ENCODE data around the gene PTPN3. TPM values are rescaled to one million over a fixed set of nuclear protein-coding genes. Genes with fewer than 3 reads are reported as not detected.

The PTPN3 gene
- total and polyA plus RNA-seq, 2 donors from 2014 or later = 33.7 to 40.6 TPM

DNA sequence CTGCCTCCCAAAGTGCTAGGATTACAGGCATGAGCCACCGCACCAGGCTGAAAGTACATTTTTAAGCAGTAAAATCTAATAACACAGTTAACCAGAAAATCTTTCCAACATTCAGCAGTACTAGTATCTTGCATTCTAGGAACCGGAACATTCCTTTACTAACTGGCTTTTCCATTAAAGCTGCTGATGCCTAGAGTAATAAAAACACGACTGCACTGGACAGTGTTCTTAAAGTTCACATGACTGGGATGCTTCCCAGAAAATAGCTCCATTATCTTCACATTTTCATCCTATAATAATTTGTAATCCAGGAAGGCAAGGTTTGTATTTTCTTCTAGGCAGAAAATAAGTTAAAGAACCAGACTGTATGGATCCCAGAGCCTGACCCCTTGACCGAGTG lies 9.8 kb downstream of the PTPN3 start:
- Histone ChIP-seq H3K36me3 (ENCODE audit: control insufficient read depth in 2 of 3, insufficient read depth in 3 of 3, low read length in 3 of 3) (no peaks in the 10 kb centered on the region), H3K9ac (ENCODE audit: low read length in 3 of 3) (no peak overlapping the region), H3K27me3 (ENCODE audit: control insufficient read depth, insufficient read depth, low read length) (no peaks in the 10 kb centered on the region), H3K9me3 (ENCODE audit: control insufficient read depth in 2 of 3, insufficient read depth in 1 of 3, low read length in 3 of 3) (no peaks in the 10 kb centered on the region), H3K4me1 (ENCODE audit: control insufficient read depth in 2 of 3, insufficient read depth in 2 of 3, low read depth in 1 of 3, low read length in 3 of 3) (peaks cover 0 to 20% (median 15%) of the 10 kb centered on the region in 3 donors), H3K4me3 (ENCODE audit: low read length in 3 of 3) (no peak overlapping the region), H3K27ac (ENCODE audit: low read depth in 2 of 2, low read length in 2 of 2) (no peak overlapping the region)
- intact Hi-C loops (cut with DNase I) = no loop called here
- TF ChIP-seq, protein P1, sequence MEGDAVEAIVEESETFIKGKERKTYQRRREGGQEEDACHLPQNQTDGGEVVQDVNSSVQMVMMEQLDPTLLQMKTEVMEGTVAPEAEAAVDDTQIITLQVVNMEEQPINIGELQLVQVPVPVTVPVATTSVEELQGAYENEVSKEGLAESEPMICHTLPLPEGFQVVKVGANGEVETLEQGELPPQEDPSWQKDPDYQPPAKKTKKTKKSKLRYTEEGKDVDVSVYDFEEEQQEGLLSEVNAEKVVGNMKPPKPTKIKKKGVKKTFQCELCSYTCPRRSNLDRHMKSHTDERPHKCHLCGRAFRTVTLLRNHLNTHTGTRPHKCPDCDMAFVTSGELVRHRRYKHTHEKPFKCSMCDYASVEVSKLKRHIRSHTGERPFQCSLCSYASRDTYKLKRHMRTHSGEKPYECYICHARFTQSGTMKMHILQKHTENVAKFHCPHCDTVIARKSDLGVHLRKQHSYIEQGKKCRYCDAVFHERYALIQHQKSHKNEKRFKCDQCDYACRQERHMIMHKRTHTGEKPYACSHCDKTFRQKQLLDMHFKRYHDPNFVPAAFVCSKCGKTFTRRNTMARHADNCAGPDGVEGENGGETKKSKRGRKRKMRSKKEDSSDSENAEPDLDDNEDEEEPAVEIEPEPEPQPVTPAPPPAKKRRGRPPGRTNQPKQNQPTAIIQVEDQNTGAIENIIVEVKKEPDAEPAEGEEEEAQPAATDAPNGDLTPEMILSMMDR (IDR thresholded peaks at IDR 0.05; ENCODE audit: borderline replicate concordance, extremely low read depth, insufficient read depth) = no peak
- DNase-seq = no peak
- no peak for FAIRE-seq

DNA sequence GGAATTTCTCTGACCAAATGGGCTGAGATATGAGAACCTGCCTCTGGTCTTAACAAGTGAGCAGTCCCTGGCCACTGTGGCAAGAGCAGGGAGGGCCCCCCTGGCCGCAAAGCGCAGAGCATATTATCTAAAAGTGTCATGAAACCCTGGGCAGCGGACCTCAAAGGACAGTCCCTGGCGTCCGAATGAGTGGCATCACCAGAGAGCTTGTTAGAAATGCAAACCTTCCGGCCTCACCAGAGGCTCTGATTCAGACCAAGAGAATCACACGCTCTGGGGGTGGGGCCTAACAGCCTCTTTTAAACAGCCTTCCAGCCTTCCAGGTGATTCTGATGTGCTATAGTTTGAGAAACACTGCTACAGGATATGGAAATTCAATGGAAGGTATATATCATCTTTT lies 10.9 kb downstream of the PTPN3 start:
- H3K27me3 ChIP-seq (ENCODE audit: control insufficient read depth, insufficient read depth, low read length) = no peaks in the 10 kb centered on the region
- no peaks in the 10 kb centered on the region for H3K9me3 ChIP-seq (ENCODE audit: control insufficient read depth in 2 of 3, insufficient read depth in 1 of 3, low read length in 3 of 3)
- peaks cover 0 to 21% (median 14%) of the 10 kb centered on the region in 3 donors for H3K4me1 ChIP-seq (ENCODE audit: control insufficient read depth in 2 of 3, insufficient read depth in 2 of 3, low read depth in 1 of 3, low read length in 3 of 3)
- FAIRE-seq (no peak), DNase-seq (peak in 1 of 5 donors; percentile 36)
- H3K9ac ChIP-seq (ENCODE audit: low read length in 3 of 3) = no peak overlapping the region
- H3K36me3 ChIP-seq (ENCODE audit: control insufficient read depth in 2 of 3, insufficient read depth in 3 of 3, low read length in 3 of 3) = no peaks in the 10 kb centered on the region
- H3K27ac ChIP-seq (ENCODE audit: low read depth in 2 of 2, low read length in 2 of 2) = no peak overlapping the region
- intact Hi-C loops (cut with DNase I) = no loop called here
- H3K4me3 ChIP-seq (ENCODE audit: low read length in 3 of 3) = no peak overlapping the region
- TF ChIP-seq, protein P1 (IDR thresholded peaks at IDR 0.05; ENCODE audit: borderline replicate concordance, extremely low read depth, insufficient read depth) = no peak

DNA sequence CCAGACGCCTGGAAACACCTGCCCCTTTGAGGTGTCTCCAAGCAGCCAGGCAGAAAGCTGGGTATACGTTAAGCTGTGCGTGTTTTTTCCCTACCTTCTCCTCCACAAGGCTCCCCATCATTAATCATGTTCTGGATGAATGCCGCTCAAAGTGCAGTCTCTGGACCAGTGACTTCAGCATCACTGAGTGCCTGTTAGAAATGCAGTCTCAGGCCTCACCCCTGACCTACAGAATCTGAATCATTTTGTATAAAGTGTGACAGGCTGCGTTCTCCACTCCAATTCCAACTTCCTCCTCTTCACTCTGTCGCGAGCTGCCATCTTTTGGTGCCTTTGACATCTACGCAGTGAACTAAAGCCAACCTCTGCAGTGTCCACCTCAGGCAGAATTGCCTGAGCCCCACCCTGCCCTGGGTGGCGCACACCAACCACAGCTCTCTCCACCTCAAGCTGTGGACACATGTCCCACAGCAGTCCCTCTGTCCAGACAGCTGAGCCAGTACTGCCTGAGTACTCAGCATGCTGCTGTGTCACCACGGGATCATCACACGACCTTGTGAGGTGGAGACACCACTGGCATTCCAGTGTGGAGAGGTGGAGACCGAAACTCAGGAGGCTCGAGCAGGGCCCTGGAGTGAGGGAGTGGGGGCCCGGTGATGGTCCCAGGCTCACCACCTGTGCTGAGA lies 14.2 kb downstream of the PTPN3 start:
- Histone ChIP-seq H3K9ac (ENCODE audit: low read length in 3 of 3) (no peak overlapping the region), H3K27ac (ENCODE audit: low read depth in 2 of 2, low read length in 2 of 2) (peak overlapping the region in 1 of 2 donors; percentile 47), H3K27me3 (ENCODE audit: control insufficient read depth, insufficient read depth, low read length) (no peaks in the 10 kb centered on the region), H3K9me3 (ENCODE audit: control insufficient read depth in 2 of 3, insufficient read depth in 1 of 3, low read length in 3 of 3) (no peaks in the 10 kb centered on the region), H3K4me1 (ENCODE audit: control insufficient read depth in 2 of 3, insufficient read depth in 2 of 3, low read depth in 1 of 3, low read length in 3 of 3) (peaks cover 0 to 21% (median 11%) of the 10 kb centered on the region in 3 donors), H3K36me3 (ENCODE audit: control insufficient read depth in 2 of 3, insufficient read depth in 3 of 3, low read length in 3 of 3) (peaks cover 0 to 2% (median 0%) of the 10 kb centered on the region in 3 donors), H3K4me3 (ENCODE audit: low read length in 3 of 3) (no peak overlapping the region)
- DNase-seq (peak in 3 of 5 donors; percentile 60 to 82 (median 79)), FAIRE-seq (no peak)
- intact Hi-C loops (cut with DNase I) = no loop called here
- TF ChIP-seq, protein P1 (IDR thresholded peaks at IDR 0.05; ENCODE audit: borderline replicate concordance, extremely low read depth, insufficient read depth) = no peak
